ENCODE results near the gene MRPL12. TPM values are rescaled to one million over a fixed set of nuclear protein-coding genes. Genes with fewer than 3 reads are reported as not detected.

The MRPL12 gene
- total RNA-seq, 1 donor from 2014 or later = 106 TPM

- no peaks in the 10 kb centered on the region for H3K27me3 Mint-ChIP-seq (ENCODE audit: low read depth)
- H3K9me3 Mint-ChIP-seq = no peaks in the 10 kb centered on the region
- H3K27ac Mint-ChIP-seq (ENCODE audit: unreplicated experiment) = peak overlapping the region; percentile 86
- peaks cover 2% of the 10 kb centered on the region for H3K36me3 Mint-ChIP-seq (ENCODE audit: low read depth)
- peaks cover 24% of the 10 kb centered on the region for H3K4me1 Mint-ChIP-seq
- DNase-seq (ENCODE audit: low read depth, low spot score) = no peak
- H3K4me3 Mint-ChIP-seq = peak overlapping the region; percentile 94
- no peak for TF ChIP-seq CTCF (conservative IDR thresholded peaks at IDR 0.05)
Measured at GRCh38 chr17:81683208-81683583, 20.0 kb upstream of the MRPL12 start.

- H3K27me3 Mint-ChIP-seq (ENCODE audit: low read depth) = no peaks in the 10 kb centered on the region
- peak within 1 kb of the TSS; percentile 86 for H3K27ac Mint-ChIP-seq (ENCODE audit: unreplicated experiment)
- H3K4me3 Mint-ChIP-seq = peak within 1 kb of the TSS; percentile 94
- H3K4me1 Mint-ChIP-seq = peaks cover 24% of the 10 kb centered on the region
- H3K36me3 Mint-ChIP-seq (ENCODE audit: low read depth) = peaks cover 2% of the 10 kb centered on the region
- no peak for TF ChIP-seq CTCF (conservative IDR thresholded peaks at IDR 0.05)
- no peaks in the 10 kb centered on the region for H3K9me3 Mint-ChIP-seq
- peak; percentile 98 for DNase-seq (ENCODE audit: low read depth, low spot score)
Measured at GRCh38 chr17:81683584-81684441, 19.4 kb upstream of the MRPL12 start, which contains the start of the genes ARL16 and HGS. TSS of gene ARL16 (minus strand) at chr17:81683797. CDS start at chr17:81683753, 44 bp downstream. TSS of gene HGS (plus strand) at chr17:81684011. CDS start at chr17:81684067, 56 bp downstream.

GRCh38 chr17:81684442-81684911, 18.7 kb upstream of the MRPL12 start:
- H3K4me3 Mint-ChIP-seq = peak overlapping the region; percentile 84
- peaks cover 24% of the 10 kb centered on the region for H3K4me1 Mint-ChIP-seq
- no peaks in the 10 kb centered on the region for H3K9me3 Mint-ChIP-seq
- peaks cover 2% of the 10 kb centered on the region for H3K36me3 Mint-ChIP-seq (ENCODE audit: low read depth)
- TF ChIP-seq CTCF (conservative IDR thresholded peaks at IDR 0.05) = no peak
- peak overlapping the region; percentile 57 for H3K27ac Mint-ChIP-seq (ENCODE audit: unreplicated experiment)
- no peak for DNase-seq (ENCODE audit: low read depth, low spot score)
- H3K27me3 Mint-ChIP-seq (ENCODE audit: low read depth) = no peaks in the 10 kb centered on the region

- Mint-ChIP-seq H3K4me3 (peak overlapping the region; percentile 84), H3K27me3 (ENCODE audit: low read depth) (no peaks in the 10 kb centered on the region), H3K4me1 (peaks cover 24% of the 10 kb centered on the region), H3K9me3 (no peaks in the 10 kb centered on the region), H3K27ac (ENCODE audit: unreplicated experiment) (no peak overlapping the region), H3K36me3 (ENCODE audit: low read depth) (peaks cover 2% of the 10 kb centered on the region)
- DNase-seq (ENCODE audit: low read depth, low spot score) = no peak
- no peak for TF ChIP-seq CTCF (conservative IDR thresholded peaks at IDR 0.05)
Measured at GRCh38 chr17:81685108-81685507, 18.1 kb upstream of the MRPL12 start.

GRCh38 chr17:81686614-81687013, 16.6 kb upstream of the MRPL12 start:
- H3K9me3 Mint-ChIP-seq = no peaks in the 10 kb centered on the region
- H3K27ac Mint-ChIP-seq (ENCODE audit: unreplicated experiment) = no peak overlapping the region
- no peak for TF ChIP-seq CTCF (conservative IDR thresholded peaks at IDR 0.05)
- H3K4me1 Mint-ChIP-seq = peaks cover 22% of the 10 kb centered on the region
- DNase-seq (ENCODE audit: low read depth, low spot score) = no peak
- H3K27me3 Mint-ChIP-seq (ENCODE audit: low read depth) = no peaks in the 10 kb centered on the region
- peaks cover 2% of the 10 kb centered on the region for H3K36me3 Mint-ChIP-seq (ENCODE audit: low read depth)
- H3K4me3 Mint-ChIP-seq = peak overlapping the region; percentile 84
